Activated CD8-positive, alpha-beta memory T cell treated with anti-CD3 and anti-CD28 coated beads for 48 hours (primary cell): Measurements from ENCODE around the gene KRTAP9-4.
"Not testable (repeated sequence)": the region's sequence is repeated elsewhere in the genome, so short reads cannot be mapped to it uniquely, and the experiment has no call there.

Source experiments
- DNase-seq, 3 experiments: peaks; one replicate each; pipeline ENCODE4 v3.0.0-alpha.2; 2020; ENCODE audit warnings: low read depth in 2 of 3, low spot score in 2 of 3

The KRTAP9-4 gene

DNA sequence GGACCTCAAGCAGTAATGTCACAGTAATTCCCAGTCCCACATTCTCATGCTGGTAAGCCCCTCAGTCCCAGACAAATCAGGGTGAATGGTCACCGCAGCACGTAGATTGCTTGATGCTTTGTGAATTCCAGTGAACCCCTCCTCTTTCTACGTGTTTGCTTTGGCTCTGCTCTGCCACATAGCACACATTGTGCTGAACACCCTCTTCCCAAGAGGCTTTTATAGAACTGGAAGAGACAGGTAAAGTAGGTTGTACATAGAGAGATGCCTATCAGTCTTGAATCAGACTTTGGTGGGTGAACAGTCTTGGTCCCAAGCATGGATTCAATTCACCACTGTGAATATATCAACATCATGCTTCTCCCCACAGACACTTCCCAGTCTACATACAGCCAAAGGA is 15.1 kb downstream of the KRTAP9-4 start:
- DNase-seq = no peak

DNA sequence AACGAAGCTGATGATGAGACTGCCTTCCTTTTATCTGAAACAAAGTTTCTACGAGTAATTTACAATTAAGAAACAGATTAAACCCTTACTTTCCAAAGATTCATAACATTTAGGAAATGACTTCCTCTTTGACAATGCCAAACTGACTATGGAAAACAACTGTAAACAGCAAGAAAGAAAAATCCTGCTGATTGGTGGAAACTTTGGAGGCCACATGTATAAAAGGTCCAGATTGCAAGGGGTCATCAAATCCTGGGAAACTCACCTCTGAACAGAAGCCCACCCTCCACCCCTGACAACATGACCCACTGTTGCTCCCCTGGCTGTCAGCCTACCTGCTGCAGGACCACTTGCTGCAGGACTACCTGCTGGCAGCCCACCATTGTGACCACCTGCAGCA is 15.6 kb downstream of the KRTAP9-4 start, which contains the start of gene KRTAP9-6:
KRTAP9-6 (plus strand) TSS at position 301 of the 400 bp plus-strand sequence; CDS start at position 301, 0 bp downstream.
- no peak for DNase-seq

DNA sequence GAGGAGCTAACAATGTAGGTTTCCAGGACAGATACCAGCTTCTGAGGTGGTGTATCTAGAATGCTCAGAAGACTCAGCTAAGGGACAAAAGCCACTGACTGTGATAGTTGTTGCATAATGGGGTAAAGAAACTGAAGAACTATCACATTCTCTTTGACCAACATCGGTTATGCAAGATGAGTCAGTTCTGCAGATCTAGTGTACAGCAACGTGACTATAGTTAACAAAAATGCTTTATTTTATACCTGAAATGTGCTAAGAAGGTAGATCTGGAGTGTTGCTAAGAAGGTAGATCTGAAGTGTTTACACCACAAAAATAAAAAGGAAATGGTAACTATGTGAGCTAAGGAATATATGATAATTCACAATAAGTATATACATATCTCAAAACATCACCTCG is 18.2 kb downstream of the KRTAP9-4 start:
- DNase-seq = no peak

DNA sequence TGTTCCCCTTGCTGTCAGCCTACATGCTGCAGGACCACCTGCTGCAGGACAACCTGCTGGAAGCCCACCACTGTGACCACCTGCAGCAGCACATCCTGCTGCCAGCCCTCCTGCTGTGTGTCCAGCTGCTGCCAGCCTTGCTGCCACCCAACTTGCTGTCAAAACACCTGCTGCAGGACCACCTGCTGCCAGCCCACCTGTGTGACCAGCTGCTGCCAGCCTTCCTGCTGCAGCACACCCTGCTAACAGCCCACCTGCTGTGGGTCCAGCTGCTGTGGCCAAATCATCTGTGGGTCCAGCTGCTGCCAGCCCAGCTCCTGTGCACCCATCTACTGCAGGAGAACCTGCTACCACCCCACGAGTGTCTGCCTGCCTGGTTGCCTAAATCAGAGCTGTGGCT is 21.8 kb downstream of the KRTAP9-4 start:
- not testable (repeated sequence) for DNase-seq

DNA sequence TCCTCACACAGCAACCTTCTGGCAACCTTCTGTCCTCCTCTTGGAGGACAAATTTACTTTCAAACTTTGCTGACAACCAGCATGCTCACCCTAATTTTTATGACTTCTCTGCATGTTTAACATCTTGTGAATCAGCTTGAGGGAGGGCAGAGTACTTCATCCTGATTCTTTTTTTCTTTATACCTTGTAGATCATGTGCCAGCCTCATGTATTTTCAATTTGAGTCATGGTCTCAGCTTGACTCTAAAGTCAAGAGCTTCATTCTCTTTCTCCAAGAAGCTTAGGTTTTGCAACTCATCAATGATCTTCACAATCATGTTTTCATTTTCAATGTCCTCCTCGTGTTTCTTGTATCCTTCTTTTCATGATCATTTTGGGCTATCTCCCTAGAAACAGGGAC is 22.4 kb downstream of the KRTAP9-4 start:
- DNase-seq = no peak

DNA sequence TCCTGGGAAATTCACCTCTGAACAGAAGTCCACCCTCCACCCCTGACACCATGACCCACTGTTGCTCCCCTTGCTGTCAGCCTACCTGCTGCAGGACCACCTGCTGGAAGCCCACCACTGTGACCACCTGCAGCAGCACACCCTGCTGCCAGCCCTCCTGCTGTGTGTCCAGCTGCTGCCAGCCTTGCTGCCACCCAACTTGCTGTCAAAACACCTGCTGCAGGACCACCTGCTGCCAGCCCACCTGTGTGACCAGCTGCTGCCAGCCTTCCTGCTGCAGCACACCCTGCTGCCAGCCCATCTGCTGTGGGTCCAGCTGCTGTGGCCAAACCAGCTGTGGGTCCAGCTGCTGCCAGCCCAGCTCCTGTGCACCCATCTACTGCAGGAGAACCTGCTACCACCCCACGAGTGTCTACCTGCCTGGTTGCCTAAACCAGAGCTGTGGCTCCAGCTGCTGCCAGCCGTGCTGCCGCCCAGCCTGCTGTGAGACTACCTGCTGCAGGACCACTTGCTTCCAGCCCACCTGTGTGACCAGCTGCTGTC is 26.2 kb downstream of the KRTAP9-4 start, which contains the start of gene KRTAP9-7:
KRTAP9-7 (plus strand) TSS at position 51 of the 543 bp plus-strand sequence; CDS start at position 51, 0 bp downstream.
- not testable (repeated sequence) for DNase-seq

DNA sequence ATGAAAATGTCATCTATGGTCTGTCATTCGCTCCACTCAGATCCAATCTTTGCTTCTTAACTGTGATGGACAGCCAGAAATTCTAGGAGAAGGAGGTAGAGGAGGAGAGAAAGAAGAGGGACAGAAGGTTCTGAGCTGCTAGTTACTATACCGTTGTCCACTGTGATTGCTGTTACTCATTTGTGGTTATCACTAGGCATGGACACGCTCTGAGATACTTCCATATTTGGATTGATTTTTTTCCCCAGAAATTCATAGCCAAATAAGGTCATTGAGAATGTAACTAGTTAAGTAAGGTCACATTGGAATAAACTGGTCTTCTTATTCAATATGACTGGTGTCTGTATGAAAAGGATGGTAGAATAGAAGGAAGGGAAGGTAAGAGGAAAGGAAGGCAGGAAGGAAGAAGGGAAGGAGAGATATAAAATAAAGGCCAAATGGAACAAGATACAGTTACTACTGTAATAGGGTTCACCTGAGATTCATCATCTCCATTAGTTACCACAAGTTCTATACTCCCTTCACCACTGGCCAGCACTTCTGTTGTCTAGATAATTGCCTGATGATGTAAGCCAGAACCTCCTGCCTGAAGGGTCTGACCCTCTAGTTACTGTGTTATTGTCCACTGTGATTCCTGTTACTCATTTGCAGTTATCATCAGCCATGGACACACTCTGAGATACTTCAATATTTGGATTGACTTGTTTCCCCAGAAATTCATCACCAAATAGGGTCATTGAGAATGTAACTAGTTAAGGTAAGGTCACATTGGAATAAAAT is 28.9 kb downstream of the KRTAP9-4 start:
- no peak for DNase-seq

DNA sequence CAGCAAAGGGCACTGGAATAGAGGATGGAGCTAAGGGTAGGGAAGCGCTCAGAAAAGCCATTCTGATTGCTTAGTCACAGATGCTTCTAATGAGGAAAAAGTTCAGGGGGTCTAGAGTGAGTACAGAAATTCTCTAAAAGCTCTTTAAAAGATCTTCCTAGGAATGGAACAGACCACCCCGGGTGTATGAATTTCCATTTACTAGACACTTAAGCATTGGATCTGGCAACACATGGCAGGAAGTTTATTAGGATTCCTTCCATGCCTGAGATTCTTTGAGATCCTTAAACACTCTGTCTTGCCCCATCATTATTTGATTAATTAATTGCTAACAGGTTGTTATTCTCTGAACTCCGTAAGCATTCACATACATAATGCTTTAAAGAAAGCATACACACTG is 34.6 kb downstream of the KRTAP9-4 start:
- no peak for DNase-seq

DNA sequence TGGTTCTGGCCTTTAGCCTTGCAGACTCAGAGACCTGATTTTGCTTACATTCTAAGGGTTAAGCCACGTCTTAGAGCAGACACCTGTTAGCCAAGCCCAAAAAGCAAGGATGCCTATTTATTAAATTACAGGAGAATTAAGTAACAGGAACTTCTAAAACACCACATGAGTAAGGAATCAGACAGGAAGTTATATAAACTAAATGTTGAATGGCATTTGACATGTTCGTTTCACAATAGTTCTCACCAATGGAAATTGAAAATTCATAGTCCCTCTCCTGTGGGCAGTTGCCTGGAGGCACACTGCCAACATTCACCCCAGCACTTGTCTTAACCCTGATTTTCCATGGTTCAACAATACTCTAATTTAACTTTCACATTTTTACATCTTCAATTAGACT is 35.1 kb downstream of the KRTAP9-4 start:
- DNase-seq = no peak

DNA sequence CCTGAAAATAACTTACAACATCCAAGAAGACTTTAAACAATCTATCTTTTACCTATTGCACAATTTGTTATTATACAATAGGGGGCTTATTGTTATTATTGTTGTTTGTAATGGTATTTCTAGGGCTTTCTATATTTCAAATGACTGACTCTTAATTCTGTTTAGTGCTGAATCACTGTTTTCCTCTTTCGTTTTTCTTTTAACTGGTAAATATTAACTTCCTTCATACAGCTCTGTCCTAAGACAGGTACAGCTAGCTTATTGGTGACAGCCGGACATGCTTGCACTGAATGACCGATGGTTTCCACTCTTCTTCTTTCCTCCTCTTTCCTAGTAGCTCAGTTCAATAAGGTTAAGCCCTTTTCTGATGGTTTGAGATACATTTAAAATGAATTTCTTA is 37.6 kb downstream of the KRTAP9-4 start:
- no peak for DNase-seq

DNA sequence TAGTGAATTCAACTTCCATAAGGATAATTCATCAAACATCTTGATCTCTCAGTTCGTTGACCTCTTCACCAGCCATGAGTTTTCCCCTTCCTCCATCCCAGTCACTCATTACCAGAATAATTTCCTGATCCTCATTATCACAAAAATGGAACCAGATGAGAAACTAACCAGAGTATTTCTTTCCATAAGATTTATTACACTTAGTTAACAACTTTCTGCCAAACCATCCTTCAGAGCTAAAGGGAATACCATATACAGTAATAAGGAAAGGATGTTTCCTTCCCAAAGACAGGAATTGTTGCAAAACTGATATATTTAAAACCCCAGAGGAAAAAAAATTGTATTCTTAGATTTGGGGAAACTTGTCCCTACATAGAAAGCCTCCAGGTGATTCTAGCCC is 44.5 kb downstream of the KRTAP9-4 start:
- no peak for DNase-seq

DNA sequence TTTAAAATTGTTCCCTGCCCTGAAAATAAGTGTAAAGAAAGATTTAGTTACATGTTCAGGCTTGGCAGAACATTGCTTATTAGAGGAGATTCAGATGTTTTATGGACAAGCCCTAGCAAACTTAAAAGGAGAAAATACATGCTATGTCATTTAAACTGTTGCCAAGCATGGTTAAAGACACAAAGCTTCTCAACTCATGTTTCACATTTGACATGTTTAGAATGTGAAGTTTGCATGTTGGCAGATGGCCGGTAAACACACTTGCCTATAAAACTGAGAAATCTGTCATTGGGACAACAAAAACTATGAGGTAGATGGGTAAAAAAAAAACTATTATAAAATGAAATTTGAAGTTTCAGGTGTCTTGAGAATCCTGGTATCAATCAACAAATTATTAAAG is 47.4 kb downstream of the KRTAP9-4 start:
- DNase-seq = no peak

DNA sequence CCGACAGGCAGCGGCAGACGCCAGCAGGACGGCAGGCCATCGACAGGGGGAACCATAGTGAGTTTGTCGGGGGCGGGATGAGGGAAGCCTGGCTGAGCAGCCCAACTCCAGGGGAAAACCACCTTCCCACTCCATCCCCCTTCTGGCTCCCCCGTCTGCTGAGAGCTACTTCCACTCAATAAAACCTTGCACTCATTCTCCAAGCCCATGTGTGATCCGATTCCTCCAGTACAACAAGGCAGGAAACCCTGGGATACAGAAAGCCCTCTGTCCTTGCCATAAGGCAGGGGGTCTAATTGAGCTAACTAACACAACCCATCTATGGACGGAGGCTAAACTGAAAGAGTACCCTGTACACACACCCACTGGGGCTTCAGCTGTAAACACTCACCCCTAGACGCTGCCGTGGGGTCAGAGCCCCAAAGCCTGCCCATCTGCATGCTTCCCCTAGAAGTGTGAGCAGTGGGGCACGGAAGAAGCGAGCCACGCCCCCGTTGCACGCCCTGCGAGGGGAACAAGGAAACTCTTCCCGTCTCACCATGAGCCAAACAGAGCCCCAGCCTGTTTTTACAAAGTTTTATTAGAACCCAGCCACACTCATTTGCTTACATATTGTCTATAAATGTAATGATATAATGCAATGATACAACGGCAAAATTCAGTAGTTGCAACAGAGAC is 49.1 kb downstream of the KRTAP9-4 start:
- no peak for DNase-seq
